ENCODE measurements around the gene PEAK1. TPM values are rescaled to one million over a fixed set of nuclear protein-coding genes. Genes with fewer than 3 reads are reported as not detected.
A peak's percentile ranks its signal among the peaks of the same experiment; 100 is the strongest.

The PEAK1 gene
- total RNA-seq, result 59.6 and 80.3 TPM in 2 replicates

- peak; percentile 94 to 99 for DNase-seq (ENCODE audit: low read depth in 2 of 2)
These were observed at the start of gene PEAK1 for GRCh38 chr15:77419836-77420609. TSS of gene PEAK1 (minus strand) at chr15:77420104. CDS start at chr15:77181926, 238,178 bp downstream.

DNA sequence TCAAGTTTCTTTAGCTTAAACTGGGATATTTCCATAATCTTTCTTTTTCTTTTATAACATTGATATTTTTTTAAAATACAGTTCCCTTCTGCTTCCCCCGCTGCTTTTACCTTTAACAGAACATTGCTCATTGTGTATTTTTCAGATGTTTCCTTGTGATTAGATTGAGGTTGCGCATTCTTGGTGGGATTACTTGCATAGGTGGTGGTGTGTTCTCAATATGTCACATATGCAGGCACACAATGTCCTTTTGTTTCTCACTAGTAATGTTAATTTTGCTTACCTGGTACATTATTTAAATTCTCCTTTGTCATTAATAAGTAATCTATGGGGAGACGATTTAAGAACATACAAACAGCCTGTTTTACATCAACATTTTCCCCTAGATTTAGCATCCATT is 49.0 kb upstream of the PEAK1 start:
- DNase-seq (ENCODE audit: low read depth in 2 of 2), result no peak

- DNase-seq (ENCODE audit: low read depth in 2 of 2), result no peak
These were observed 46.6 kb upstream of the PEAK1 start for GRCh38 chr15:77466521-77466920.

- no peak for DNase-seq (ENCODE audit: low read depth in 2 of 2)
These were observed 44.4 kb upstream of the PEAK1 start for GRCh38 chr15:77464129-77464865.

GRCh38 chr15:77461486-77461885 is 41.6 kb upstream of the PEAK1 start:
- no peak for DNase-seq (ENCODE audit: low read depth in 2 of 2)

GRCh38 chr15:77459031-77459430 is 39.1 kb upstream of the PEAK1 start:
- no peak for DNase-seq (ENCODE audit: low read depth in 2 of 2)

- no peak for DNase-seq (ENCODE audit: low read depth in 2 of 2)
These were observed 38.0 kb upstream of the PEAK1 start for GRCh38 chr15:77457905-77458265.

GRCh38 chr15:77457191-77457904 is 37.4 kb upstream of the PEAK1 start:
- DNase-seq (ENCODE audit: low read depth in 2 of 2), result peak; percentile 62 to 92

- no peak for DNase-seq (ENCODE audit: low read depth in 2 of 2)
These were observed 36.8 kb upstream of the PEAK1 start for GRCh38 chr15:77456746-77457145.

DNA sequence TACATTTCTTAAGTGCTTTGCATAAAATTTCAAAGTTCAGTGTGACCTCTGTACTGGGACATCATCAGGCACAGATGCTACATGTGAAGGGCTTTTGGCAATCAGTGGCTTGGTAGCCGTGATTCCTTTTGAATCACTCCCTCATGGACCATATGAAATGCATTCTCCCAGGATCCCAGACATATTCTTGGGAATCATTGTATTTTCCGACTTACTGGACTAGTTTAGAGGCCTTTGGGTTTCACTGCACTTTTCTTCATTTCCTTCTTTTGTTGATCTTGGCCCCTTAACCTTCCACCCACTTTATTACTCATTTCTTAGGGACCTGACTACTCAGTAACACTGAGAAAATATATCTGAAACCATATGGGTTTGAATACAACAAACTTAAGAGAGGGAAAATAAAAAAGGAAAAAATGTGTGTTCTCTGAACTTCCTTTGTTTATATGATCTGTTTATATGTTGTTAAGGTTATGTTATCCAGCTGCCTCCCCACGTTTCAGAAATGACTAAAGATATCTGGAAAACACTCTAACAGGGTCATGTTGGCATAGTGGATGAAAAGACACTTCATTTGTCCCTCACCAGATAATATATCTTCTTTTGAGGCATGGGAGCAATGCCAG is 35.9 kb upstream of the PEAK1 start:
- peak; percentile 46 to 92 for DNase-seq (ENCODE audit: low read depth in 2 of 2)

GRCh38 chr15:77454951-77455350 is 35.0 kb upstream of the PEAK1 start:
- DNase-seq (ENCODE audit: low read depth in 2 of 2), result no peak

GRCh38 chr15:77454265-77454664 is 34.4 kb upstream of the PEAK1 start:
- DNase-seq (ENCODE audit: low read depth in 2 of 2), result no peak

DNA sequence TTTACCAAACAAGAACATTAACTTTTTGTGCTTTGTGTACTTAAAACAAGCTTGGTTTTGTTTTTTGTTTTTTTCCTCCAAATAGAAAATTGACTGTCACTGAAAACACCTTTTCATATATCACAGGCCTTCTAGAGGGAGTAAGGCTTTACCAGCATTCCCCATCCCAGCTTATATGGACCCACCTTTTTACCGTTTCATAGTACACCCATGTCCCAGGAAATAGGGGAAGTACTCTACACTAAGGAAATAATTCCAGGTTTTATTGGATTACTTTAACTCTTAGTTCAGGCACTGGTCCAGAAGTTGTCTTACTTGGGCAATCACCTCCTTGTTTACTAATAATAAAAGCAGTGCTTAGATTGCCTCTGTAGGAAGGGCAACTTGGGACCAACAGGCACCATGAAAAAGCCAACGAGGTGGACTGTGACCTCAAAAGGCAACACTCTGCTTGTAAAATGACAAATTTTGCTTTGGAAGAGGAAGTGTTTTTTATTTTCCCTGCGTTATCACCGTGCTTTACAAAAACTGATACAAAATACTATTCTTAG is 27.0 kb upstream of the PEAK1 start:
- DNase-seq (ENCODE audit: low read depth in 2 of 2), result no peak

DNA sequence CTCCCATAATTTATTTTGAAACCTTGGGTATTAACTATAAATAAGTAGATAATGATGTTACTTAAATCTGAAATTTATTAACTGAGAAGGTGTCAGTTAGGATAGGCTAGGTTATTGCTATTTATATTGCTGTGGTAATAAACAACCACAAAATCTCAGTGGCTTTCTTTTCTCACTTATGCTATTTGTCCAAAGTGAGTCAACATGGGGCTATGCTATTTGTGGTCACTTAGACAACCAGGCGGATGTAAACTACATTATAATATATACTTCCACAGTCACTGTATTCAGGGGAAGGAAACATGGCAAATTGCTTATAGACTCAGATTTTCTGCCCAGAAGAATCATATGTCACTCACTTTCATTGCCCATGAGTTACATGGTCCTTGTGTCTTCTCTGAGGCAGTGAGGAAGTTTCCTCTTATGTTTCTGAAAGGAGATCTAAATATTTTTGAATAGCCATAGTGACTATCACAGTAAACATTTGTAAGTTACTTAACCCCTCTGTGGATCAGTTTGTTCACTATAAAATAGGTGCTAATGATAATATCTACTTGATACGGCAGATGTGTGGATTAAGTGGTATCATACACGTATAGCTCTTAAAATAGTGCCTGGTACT is 20.6 kb upstream of the PEAK1 start:
- DNase-seq (ENCODE audit: low read depth in 2 of 2), result peak in 1 of 2 donors; percentile 18

DNA sequence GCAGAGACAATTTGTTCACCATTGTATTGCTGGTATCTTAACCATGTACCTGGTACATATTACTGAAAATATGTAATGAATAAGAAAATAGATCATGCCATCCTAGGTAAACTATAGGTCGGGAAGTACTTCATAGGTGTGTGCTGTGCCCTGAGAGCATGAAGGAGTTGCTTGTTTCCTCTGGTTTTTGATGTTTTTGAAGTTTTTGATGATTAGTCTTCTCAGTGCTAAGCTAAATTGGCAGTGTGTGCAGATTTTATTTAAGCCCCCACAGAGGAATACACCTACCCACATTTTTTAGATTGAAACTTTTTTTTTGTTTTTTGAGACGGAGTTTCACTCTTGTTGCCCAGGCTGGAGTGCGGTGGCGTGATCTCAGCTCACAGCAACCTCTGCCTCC is 17.4 kb upstream of the PEAK1 start:
- no peak for DNase-seq (ENCODE audit: low read depth in 2 of 2)

- no peak for DNase-seq (ENCODE audit: low read depth in 2 of 2)
These were observed 16.9 kb upstream of the PEAK1 start for GRCh38 chr15:77436822-77437221.

GRCh38 chr15:77430652-77431051 is 10.7 kb upstream of the PEAK1 start:
- no peak for DNase-seq (ENCODE audit: low read depth in 2 of 2)

- no peak for DNase-seq (ENCODE audit: low read depth in 2 of 2)
These were observed 10.3 kb upstream of the PEAK1 start for GRCh38 chr15:77430213-77430612.

DNA sequence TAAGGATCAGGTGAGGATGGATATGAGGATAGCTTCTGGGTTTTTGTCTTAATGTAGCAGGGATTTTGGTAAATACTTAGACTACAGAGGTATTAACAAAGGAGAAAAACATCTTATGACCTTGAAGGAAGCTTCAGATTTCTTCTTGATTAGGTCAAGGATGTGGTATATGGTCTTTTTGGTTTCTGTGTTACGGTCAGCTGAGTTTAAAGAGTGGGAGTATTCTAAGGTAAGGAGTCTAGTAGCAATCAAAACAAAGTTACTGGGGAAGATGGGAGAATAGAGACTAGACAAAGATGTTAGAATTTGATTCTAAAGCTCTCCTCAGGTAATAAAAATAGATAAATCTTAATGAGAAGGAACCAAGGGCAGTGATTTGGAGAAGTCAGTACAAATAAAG is 7.0 kb upstream of the PEAK1 start:
- DNase-seq (ENCODE audit: low read depth in 2 of 2), result no peak

- no peak for DNase-seq (ENCODE audit: low read depth in 2 of 2)
These were observed 6.5 kb upstream of the PEAK1 start for GRCh38 chr15:77426377-77426776.

DNA sequence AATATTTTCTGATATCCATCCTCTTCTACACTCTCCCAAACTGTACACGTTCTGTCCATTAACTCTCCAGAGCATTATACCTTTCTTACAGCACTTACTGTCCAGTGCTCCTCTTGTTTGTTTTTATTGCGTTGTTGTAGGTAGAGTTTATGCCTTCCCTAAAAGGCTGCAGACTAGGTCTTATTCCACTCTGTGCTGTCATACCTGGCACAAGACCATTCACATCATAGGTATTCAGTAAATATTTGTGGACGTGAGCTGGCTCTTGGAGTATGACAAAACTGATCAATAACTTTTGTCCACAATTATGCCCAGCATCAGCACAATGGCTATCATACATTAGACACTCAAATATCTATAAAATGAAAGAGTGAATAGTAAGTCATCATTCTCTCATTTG is 5.2 kb upstream of the PEAK1 start:
- DNase-seq (ENCODE audit: low read depth in 2 of 2), result no peak
